Spleen (tissue), 11 donors: Measurements from ENCODE around the gene NBEA. TPM values are rescaled to one million over a fixed set of nuclear protein-coding genes. Genes with fewer than 3 reads are reported as not detected.

Experiments
- DNase-seq: peaks from one replicate; pipeline ENCODE4 v3.0.0-alpha.2; 2020
- H3K27ac ChIP-seq, 8 donors: fragments of 200-600 bp; sonication (generic) in 7 of 8; 1 replicate in 4 of 8; 2 replicates in 4 of 8; pipeline versions ENCODE4 v1.5.0 to v1.8.0; 2016 to 2021; ENCODE audit warnings: inconsistent platforms in 4 of 8, mild to moderate bottlenecking in 4 of 8, moderate library complexity in 1 of 8
- H3K27me3 ChIP-seq, 7 donors: fragments of 200-600 bp; sonication (generic) in 6 of 7; replicated peaks in 1 of 7; 1 replicate in 4 of 7; 2 replicates in 3 of 7; pipeline versions ENCODE4 v1.5.0 to v1.8.0; 2016 to 2021; ENCODE audit warnings: inconsistent platforms in 3 of 7, mild to moderate bottlenecking in 1 of 7
- H3K36me3 ChIP-seq, 6 donors: fragments of 200-600 bp; sonication (generic) in 5 of 6; 1 replicate in 4 of 6; 2 replicates in 2 of 6; pipeline versions ENCODE4 v1.5.0 to v1.8.0; 2016 to 2021; ENCODE audit warnings: inconsistent platforms in 2 of 6
- H3K4me1 ChIP-seq, 6 donors: fragments of 200-600 bp; sonication (generic) in 5 of 6; 1 replicate in 3 of 6; 2 replicates in 3 of 6; pipeline versions ENCODE4 v1.5.0 to v1.8.0; 2016 to 2021; ENCODE audit warnings: inconsistent platforms in 3 of 6
- H3K4me3 ChIP-seq, 8 donors: fragments of 200-600 bp; sonication (generic) in 7 of 8; 1 replicate in 4 of 8; 2 replicates in 4 of 8; pipeline versions ENCODE4 v1.5.0 to v1.8.0; 2016 to 2021; ENCODE audit warnings: inconsistent platforms in 4 of 8, mild to moderate bottlenecking in 4 of 8, moderate library complexity in 2 of 8
- H3K9me3 ChIP-seq, 8 donors: fragments of 200-600 bp; sonication (generic) in 7 of 8; 1 replicate in 4 of 8; 2 replicates in 4 of 8; pipeline versions ENCODE4 v1.5.0 to v1.8.0; 2016 to 2021; ENCODE audit warnings: inconsistent platforms in 4 of 8
- POLR2A ChIP-seq, 3 donors: fragments of 450-650 bp; IDR thresholded peaks; one replicate each; pipeline ENCODE4 v1.5.1; 2017; ENCODE audit warnings: antibody characterized with exemption in 3 of 3, mild to moderate bottlenecking in 1 of 3
- POLR2AphosphoS5 ChIP-seq, 3 donors: sonication (generic); formaldehyde crosslinking; IDR thresholded peaks; one replicate each; pipeline ENCODE4 v1.5.1; 2017; ENCODE audit warnings: antibody characterized with exemption in 3 of 3
- WGBS, 5 donors: extraction: QIAGEN DNeasy Blood & Tissue Kit in 3 of 5; methylation state at CpG; one replicate each; pipeline versions ENCODE4 v1.1.5 to v1.1.7; 2013 to 2018; 5-methylcytosine and 5-hydroxymethylcytosine counted together
- intact Hi-C: fragments of 100-400 bp; cut with DNase I; formaldehyde crosslinking; loops from one replicate; pipeline ENCODE4 v1.15.0; 2023; ENCODE audit warnings: low total_unique reads
- polyA plus RNA-seq, 3 donors: library from polyadenylated mRNA; stranded (reverse); fragments of 200-250 nt; gene quantifications; one replicate each; pipeline ENCODE4 v1.2.1, GENCODE V29; 2013
- total RNA-seq, 7 donors: library from RNA; depleted of rRNA in 3 of 7; stranded (reverse); fragments of >200 nt in 3 of 7; fragmentation: NEBNext Ultra II Directional in 4 of 7; extraction: Animal tissue kit (Norgen Biotek cat#: 25700) in 4 of 7; gene quantifications; one replicate each; pipeline versions ENCODE4 v1.1.0 to v1.2.1, GENCODE V29; 2016 to 2021
- TF ChIP-seq, protein P1 (sequence below), 11 experiments: fragments of 200-600 bp in 7 of 11; fragments of 450-650 bp in 4 of 11; sonication (generic) in 4 of 11; IDR thresholded peaks in 8 of 11; conservative IDR thresholded peaks in 3 of 11; 1 replicate in 7 of 11; 2 replicates in 4 of 11; pipeline versions ENCODE4 v1.4.0 to v1.8.0; 2016 to 2021; ENCODE audit warnings: antibody characterized with exemption in 11 of 11, inconsistent platforms in 4 of 11, mild to moderate bottlenecking in 1 of 11
- donor health status: healthy with polysubstance abuse.
- donor health status: DM: no; HTN: no; CAD: no; lungs with moderate emphysema.
- donor health status: DM: no; HTN: no; CAD: no.
- donor health status: Bipolar disorder and iron deficiency.
- donor health status: healthy.
- donor health status: DM: no; HTN: no; CAD: no.
- donor health status: DM: yes; HTN: yes; CAD: no.

NBEA gene
- total and polyA plus RNA-seq, 10 donors, result 1.8 to 27.7 (median 12.9) TPM

DNA sequence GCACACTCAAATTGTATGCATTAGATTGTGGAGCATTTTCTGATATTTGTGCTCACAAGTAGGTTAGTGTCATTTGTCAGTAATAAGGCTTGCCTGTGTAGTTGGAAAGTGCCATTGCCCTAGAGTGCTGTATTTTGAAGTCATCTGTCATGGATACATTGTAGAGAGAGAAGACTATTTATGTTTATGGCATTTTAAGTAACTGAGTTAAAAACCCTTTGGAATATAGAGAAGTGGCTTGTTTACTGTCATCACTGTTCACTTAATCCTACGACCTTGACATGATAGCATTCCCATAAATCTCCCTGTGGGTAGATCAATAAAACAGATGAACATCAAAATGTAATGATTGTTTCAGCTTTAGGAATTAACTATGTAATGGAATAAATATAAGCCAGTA, 423.8 kb downstream of the NBEA start:
- H3K4me3 ChIP-seq, result no peak overlapping the region
- 57 to 76% (median 73%) methylated on average over 1 of the region's 1 CpG for WGBS, 5 donors
- H3K9me3 ChIP-seq, result peaks cover 7 to 32% (median 23%) of the 10 kb centered on the region in 8 donors
- intact Hi-C loops, result no loop called here
- no peaks in the 10 kb centered on the region for H3K4me1 ChIP-seq
- TF ChIP-seq, protein P1, sequence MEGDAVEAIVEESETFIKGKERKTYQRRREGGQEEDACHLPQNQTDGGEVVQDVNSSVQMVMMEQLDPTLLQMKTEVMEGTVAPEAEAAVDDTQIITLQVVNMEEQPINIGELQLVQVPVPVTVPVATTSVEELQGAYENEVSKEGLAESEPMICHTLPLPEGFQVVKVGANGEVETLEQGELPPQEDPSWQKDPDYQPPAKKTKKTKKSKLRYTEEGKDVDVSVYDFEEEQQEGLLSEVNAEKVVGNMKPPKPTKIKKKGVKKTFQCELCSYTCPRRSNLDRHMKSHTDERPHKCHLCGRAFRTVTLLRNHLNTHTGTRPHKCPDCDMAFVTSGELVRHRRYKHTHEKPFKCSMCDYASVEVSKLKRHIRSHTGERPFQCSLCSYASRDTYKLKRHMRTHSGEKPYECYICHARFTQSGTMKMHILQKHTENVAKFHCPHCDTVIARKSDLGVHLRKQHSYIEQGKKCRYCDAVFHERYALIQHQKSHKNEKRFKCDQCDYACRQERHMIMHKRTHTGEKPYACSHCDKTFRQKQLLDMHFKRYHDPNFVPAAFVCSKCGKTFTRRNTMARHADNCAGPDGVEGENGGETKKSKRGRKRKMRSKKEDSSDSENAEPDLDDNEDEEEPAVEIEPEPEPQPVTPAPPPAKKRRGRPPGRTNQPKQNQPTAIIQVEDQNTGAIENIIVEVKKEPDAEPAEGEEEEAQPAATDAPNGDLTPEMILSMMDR (IDR thresholded peaks at IDR 0.05 in 8 of 11, conservative IDR thresholded peaks at IDR 0.05 in 3 of 11), result no peak
- TF ChIP-seq POLR2A (IDR thresholded peaks at IDR 0.05) (no peak), POLR2AphosphoS5 (IDR thresholded peaks at IDR 0.05) (no peak)
- no peak for DNase-seq
- H3K36me3 ChIP-seq, result no peaks in the 10 kb centered on the region
- no peak overlapping the region for H3K27ac ChIP-seq
- H3K27me3 ChIP-seq, result no peaks in the 10 kb centered on the region

DNA sequence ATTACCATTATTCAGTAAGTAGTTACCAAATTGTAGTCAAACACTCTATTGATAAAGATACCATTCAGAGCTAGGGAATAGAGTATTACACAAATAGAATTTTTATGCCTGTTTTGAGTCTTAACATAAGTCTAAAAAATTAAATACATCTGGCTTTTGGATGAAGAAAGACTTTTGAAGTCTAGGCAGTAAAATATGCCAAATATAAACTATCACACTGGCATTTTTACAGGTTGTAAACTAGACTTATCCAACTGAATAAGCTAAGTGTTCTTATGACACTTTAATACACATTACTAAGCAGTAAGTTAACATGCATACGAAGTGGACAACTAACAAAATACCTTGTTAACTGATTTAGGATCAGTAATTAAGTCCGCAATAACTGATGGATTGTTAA, 425.5 kb downstream of the NBEA start:
- H3K9me3 ChIP-seq, result peaks cover 15 to 49% (median 40%) of the 10 kb centered on the region in 8 donors
- DNase-seq, result no peak
- H3K36me3 ChIP-seq, result no peaks in the 10 kb centered on the region
- TF ChIP-seq POLR2A (IDR thresholded peaks at IDR 0.05), result no peak
- TF ChIP-seq POLR2AphosphoS5 (IDR thresholded peaks at IDR 0.05), result no peak
- TF ChIP-seq, protein P1 (IDR thresholded peaks at IDR 0.05 in 8 of 11, conservative IDR thresholded peaks at IDR 0.05 in 3 of 11), result no peak
- 85 to 96% (median 90%) methylated on average over 2 of the region's 2 CpGs for WGBS, 5 donors
- no peak overlapping the region for H3K4me3 ChIP-seq
- no peaks in the 10 kb centered on the region for H3K4me1 ChIP-seq
- H3K27me3 ChIP-seq, result no peaks in the 10 kb centered on the region
- intact Hi-C loops, result no loop called here
- H3K27ac ChIP-seq, result no peak overlapping the region

DNA sequence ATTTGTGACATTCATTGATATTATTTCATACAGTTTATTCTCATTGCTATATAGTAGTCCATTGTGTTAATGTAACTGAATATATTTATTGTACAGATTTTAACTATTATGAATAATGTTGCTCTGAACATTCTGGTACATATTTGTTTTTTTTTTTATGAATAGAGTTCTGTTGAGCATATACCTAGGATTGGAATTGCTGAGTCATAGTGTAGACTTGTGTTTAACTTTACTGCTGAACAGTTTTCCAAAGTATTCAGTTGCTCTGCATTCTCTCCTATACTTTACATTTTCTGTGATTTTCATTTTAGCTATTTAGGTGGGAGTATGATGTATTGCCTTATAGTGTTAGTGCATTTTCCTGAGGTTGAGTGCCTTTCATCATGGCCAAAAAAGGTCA, 436.9 kb downstream of the NBEA start:
- Histone ChIP-seq H3K27me3 (no peaks in the 10 kb centered on the region), H3K27ac (no peak overlapping the region), H3K4me3 (no peak overlapping the region), H3K9me3 (no peaks in the 10 kb centered on the region), H3K36me3 (no peaks in the 10 kb centered on the region), H3K4me1 (no peaks in the 10 kb centered on the region)
- no peak for DNase-seq
- intact Hi-C loops, result no loop called here
- TF ChIP-seq, protein P1 (IDR thresholded peaks at IDR 0.05 in 8 of 11, conservative IDR thresholded peaks at IDR 0.05 in 3 of 11), result no peak

DNA sequence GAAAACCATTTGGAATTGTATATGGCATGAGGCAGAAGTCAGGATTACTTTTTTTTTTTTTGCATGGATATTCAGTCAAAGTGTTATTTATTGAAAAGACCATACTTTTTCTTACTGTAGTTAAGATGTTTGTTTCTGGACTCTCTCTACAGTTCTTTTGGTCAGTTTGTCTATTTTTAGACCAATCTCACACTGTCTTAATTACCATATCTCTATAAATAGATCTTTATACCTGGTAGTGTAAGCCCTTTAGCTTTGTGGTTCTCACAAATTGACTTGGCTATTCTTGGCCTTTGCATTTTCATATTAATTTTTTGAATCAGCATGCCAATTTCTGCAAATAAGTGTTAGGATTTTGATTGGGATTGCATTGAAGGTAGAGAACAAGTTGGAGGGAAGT, 437.6 kb downstream of the NBEA start:
- Histone ChIP-seq H3K27ac (no peak overlapping the region), H3K4me3 (no peak overlapping the region), H3K9me3 (no peaks in the 10 kb centered on the region), H3K27me3 (no peaks in the 10 kb centered on the region), H3K4me1 (no peaks in the 10 kb centered on the region), H3K36me3 (no peaks in the 10 kb centered on the region)
- TF ChIP-seq POLR2A (IDR thresholded peaks at IDR 0.05), result no peak
- no peak for TF ChIP-seq POLR2AphosphoS5 (IDR thresholded peaks at IDR 0.05)
- intact Hi-C loops, result no loop called here
- DNase-seq, result no peak

DNA sequence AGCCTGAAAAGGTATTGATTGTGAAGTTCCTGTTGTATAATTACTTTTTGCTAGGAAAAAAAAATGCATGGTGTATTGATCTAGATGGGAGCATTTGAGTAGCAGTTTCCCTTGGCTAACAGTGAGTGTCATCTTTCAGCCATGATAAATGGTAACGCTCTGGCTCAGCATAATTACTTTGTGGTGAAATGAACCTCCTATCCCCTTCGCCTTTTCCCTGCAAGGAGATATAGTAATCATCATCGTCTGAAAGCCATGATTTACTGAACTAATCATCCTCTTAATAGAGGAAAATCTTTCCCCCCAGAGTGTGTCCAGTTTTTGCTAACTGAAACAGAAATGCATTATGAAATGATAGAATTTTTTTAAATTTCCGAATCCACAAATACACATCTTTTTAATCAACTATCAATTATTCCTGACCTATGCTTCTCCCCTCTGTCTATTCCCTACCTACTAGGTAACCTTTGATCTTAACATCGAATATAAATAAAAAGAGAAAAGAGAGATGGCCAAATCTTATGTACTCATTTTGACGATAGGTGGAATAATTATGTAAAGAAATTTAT, 445.7 kb downstream of the NBEA start:
- H3K27ac ChIP-seq, result no peak overlapping the region
- intact Hi-C loops, result no loop called here
- no peaks in the 10 kb centered on the region for H3K36me3 ChIP-seq
- WGBS, 5 donors, result 87 to 94% (median 91%) methylated on average over 6 of the region's 6 CpGs
- TF ChIP-seq, protein P1 (IDR thresholded peaks at IDR 0.05 in 8 of 11, conservative IDR thresholded peaks at IDR 0.05 in 3 of 11), result no peak
- no peak for TF ChIP-seq POLR2A (IDR thresholded peaks at IDR 0.05)
- no peak for DNase-seq
- H3K9me3 ChIP-seq, result peaks cover 0 to 6% (median 0%) of the 10 kb centered on the region in 8 donors
- no peaks in the 10 kb centered on the region for H3K27me3 ChIP-seq
- no peaks in the 10 kb centered on the region for H3K4me1 ChIP-seq
- no peak overlapping the region for H3K4me3 ChIP-seq
